Stromal cell of bone marrow (primary cell): ENCODE results near the gene CFAP298.
"Not testable (repeated sequence)": the region's sequence is repeated elsewhere in the genome, so short reads cannot be mapped to it uniquely, and the experiment has no call there.

Experiments used
- DNase-seq: peaks from one replicate; pipeline ENCODE4 v3.0.0-alpha.2; 2012; ENCODE audit warnings: low read depth

The CFAP298 gene

GRCh38 chr21:32612075-32612998 lies at the start of gene CFAP298:
CFAP298 (minus strand) TSS chr21:32612377; CDS start chr21:32612243, 134 bp downstream.
- peak; percentile 88 for DNase-seq

- DNase-seq, result not testable (repeated sequence)
Measured at GRCh38 chr21:32661026-32661782, 49.0 kb upstream of the CFAP298 start.

- DNase-seq, result no peak
Measured at GRCh38 chr21:32658524-32658923, 46.3 kb upstream of the CFAP298 start.

- peak; percentile 0 for DNase-seq
Measured at GRCh38 chr21:32653326-32653901, 41.2 kb upstream of the CFAP298 start.

GRCh38 chr21:32648165-32648564 lies 36.0 kb upstream of the CFAP298 start:
- DNase-seq, result no peak

GRCh38 chr21:32645261-32646182 lies 33.3 kb upstream of the CFAP298 start:
- no peak for DNase-seq

- DNase-seq, result no peak
Measured at GRCh38 chr21:32641710-32642698, 29.8 kb upstream of the CFAP298 start.

- DNase-seq, result peak; percentile 66
Measured at GRCh38 chr21:32626621-32627196, 14.5 kb upstream of the CFAP298 start.

GRCh38 chr21:32618218-32618617 lies 6.0 kb upstream of the CFAP298 start:
- DNase-seq, result not testable (repeated sequence)

- no peak for DNase-seq
Measured at GRCh38 chr21:32613436-32614043, 1.4 kb upstream of the CFAP298 start.

GRCh38 chr21:32612999-32613337 lies 791 bp upstream of the CFAP298 start:
- DNase-seq, result no peak

- DNase-seq, result no peak
Measured at GRCh38 chr21:32611471-32611997, 643 bp downstream of the CFAP298 start.

- DNase-seq, result not testable (repeated sequence)
Measured at GRCh38 chr21:32610940-32611339, 1.2 kb downstream of the CFAP298 start.

GRCh38 chr21:32608851-32609250 lies 3.3 kb downstream of the CFAP298 start:
- DNase-seq, result no peak

GRCh38 chr21:32605469-32605868 lies 6.7 kb downstream of the CFAP298 start:
- DNase-seq, result no peak

- no peak for DNase-seq
Measured at GRCh38 chr21:32604464-32604863, 7.7 kb downstream of the CFAP298 start.

- DNase-seq, result no peak
Measured at GRCh38 chr21:32603131-32603530, 9.0 kb downstream of the CFAP298 start.

- no peak for DNase-seq
Measured at GRCh38 chr21:32602099-32602498, 10.1 kb downstream of the CFAP298 start.

GRCh38 chr21:32599526-32599925 lies 12.7 kb downstream of the CFAP298 start:
- DNase-seq, result no peak
